GM12878 (cell line): Measurements from ENCODE around the gene OAF.

Experiments used
- BHLHE40 ChIP-seq, 2 experiments: fragments of 450-650 bp in 1 of 2; IDR thresholded peaks; 2 replicates each; pipeline ENCODE4 v1.6.1; 2011 to 2017; ENCODE audit warnings: low read depth in 2 of 2, borderline replicate concordance in 1 of 2, improper control_type of control experiment in 1 of 2, low read length in 1 of 2, mild to moderate bottlenecking in 1 of 2
- EZH2 ChIP-seq: IDR thresholded peaks from 2 replicates; pipeline ENCODE4 v1.6.1; 2012; ENCODE audit warnings: low read depth, mild to moderate bottlenecking, control low read depth, inconsistent platforms, low read length, borderline replicate concordance; ENCODE audit not compliant: control insufficient read depth
- KLF5 ChIP-seq: fragments of 450-650 bp; IDR thresholded peaks from 2 replicates; pipeline ENCODE4 v1.6.1; 2014; ENCODE audit warnings: mild to moderate bottlenecking; ENCODE audit not compliant: partially characterized antibody
- TCF7 ChIP-seq: IDR thresholded peaks from 2 replicates; pipeline ENCODE4 v1.6.1; 2014; ENCODE audit warnings: antibody characterized with exemption, borderline replicate concordance
- YY1 ChIP-seq: IDR thresholded peaks from 2 replicates; pipeline ENCODE4 v1.6.1; 2011; ENCODE audit warnings: low read depth, mild to moderate bottlenecking, low read length
- TF ChIP-seq, protein P1 (sequence below), 3 experiments: IDR thresholded peaks in 2 of 3; conservative IDR thresholded peaks in 1 of 3; 2 replicates each; pipeline ENCODE4 v1.5.1; 2011; ENCODE audit warnings: low read depth in 3 of 3, low read length in 3 of 3, mild to moderate bottlenecking in 3 of 3, control low read depth in 2 of 3, moderate library complexity in 2 of 3, inconsistent platforms in 1 of 3, mixed read lengths in 1 of 3; ENCODE audit not compliant: control insufficient read depth in 2 of 3, insufficient read depth in 1 of 3; ENCODE audit errors: extremely low read depth in 1 of 3

DNA sequence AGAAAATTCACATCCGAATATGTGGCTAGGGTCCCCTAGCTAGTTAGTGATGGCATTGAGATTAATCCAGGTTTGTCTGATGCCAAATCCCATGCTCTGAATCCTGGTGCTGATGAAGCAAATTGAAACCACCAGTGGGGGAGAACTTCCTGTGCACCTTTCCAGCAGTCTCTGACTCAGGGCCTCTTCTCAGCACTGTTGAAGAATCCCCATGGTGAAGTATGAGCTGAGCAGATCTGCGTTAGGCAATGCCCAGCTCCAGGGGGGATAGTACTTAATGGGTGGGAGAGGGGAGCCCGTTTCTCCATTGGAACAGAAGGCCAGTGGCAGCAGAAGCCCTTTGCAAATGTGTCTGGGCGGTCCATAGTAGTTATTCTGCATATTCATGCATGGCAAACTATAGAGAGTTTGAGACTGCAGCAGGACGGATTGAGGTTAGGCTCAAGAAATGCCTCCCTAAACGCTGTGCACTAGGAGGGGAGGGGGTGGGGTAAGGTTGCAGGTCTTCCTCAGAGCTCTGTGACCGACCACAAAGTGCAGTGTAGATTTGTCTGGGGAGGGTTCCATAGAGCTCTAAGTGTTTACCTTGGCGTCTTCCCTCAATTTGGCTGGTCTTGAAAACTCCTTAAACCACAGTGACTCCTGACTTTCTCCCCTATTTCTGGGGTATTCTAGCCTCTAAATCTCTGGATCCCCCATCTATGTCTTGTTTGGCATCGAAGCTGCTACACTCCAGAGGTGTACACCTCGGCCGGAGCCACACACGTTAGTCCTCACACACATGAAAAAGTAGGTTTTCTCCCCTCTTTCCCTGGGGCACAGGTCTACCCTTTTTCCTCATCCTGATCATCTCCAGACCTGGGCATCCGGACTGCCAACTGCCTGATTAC is 33.9 kb downstream of the OAF start:
- TF ChIP-seq TCF7, result no peak
- no peak for TF ChIP-seq EZH2
- no peak for TF ChIP-seq BHLHE40 (IDR thresholded peaks at IDR 0.05; ENCODE audit: borderline replicate concordance in 1 of 2, low read depth in 2 of 2, low read length in 1 of 2)
- TF ChIP-seq, protein P1, sequence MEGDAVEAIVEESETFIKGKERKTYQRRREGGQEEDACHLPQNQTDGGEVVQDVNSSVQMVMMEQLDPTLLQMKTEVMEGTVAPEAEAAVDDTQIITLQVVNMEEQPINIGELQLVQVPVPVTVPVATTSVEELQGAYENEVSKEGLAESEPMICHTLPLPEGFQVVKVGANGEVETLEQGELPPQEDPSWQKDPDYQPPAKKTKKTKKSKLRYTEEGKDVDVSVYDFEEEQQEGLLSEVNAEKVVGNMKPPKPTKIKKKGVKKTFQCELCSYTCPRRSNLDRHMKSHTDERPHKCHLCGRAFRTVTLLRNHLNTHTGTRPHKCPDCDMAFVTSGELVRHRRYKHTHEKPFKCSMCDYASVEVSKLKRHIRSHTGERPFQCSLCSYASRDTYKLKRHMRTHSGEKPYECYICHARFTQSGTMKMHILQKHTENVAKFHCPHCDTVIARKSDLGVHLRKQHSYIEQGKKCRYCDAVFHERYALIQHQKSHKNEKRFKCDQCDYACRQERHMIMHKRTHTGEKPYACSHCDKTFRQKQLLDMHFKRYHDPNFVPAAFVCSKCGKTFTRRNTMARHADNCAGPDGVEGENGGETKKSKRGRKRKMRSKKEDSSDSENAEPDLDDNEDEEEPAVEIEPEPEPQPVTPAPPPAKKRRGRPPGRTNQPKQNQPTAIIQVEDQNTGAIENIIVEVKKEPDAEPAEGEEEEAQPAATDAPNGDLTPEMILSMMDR (IDR thresholded peaks at IDR 0.05 in 2 of 3, conservative IDR thresholded peaks at IDR 0.05 in 1 of 3; ENCODE audit: control insufficient read depth in 2 of 3, extremely low read depth in 1 of 3, insufficient read depth in 1 of 3, low read depth in 3 of 3, low read length in 3 of 3), result no peak
- no peak for TF ChIP-seq YY1
- TF ChIP-seq KLF5, result no peak
